GM12891 (cell line): ENCODE data around the gene LGSN.

Experiments used
- POLR2A ChIP-seq: IDR thresholded peaks from 2 replicates; pipeline ENCODE4 v1.6.1; 2011; ENCODE audit warnings: low read depth, low read length, control low read depth
- POLR2AphosphoS5 ChIP-seq: IDR thresholded peaks from 2 replicates; pipeline ENCODE4 v1.6.1; 2011; ENCODE audit warnings: low read depth, low read length, control low read depth
- POU2F2 ChIP-seq: IDR thresholded peaks from 2 replicates; pipeline ENCODE4 v1.6.1; 2011; ENCODE audit warnings: low read depth, mild to moderate bottlenecking, control low read depth, low read length, moderate library complexity
- SPI1 ChIP-seq: IDR thresholded peaks from 2 replicates; pipeline ENCODE4 v1.6.1; 2011; ENCODE audit warnings: low read depth, low read length, control low read depth
- TAF1 ChIP-seq: IDR thresholded peaks from 2 replicates; pipeline ENCODE4 v1.6.1; 2011; ENCODE audit warnings: low read depth, low read length, control low read depth

- TF ChIP-seq SPI1 (no peak), POLR2AphosphoS5 (no peak), POLR2A (no peak), TAF1 (no peak), POU2F2 (no peak)
Observed at GRCh38 chr6:63313111-63313510, 6.7 kb downstream of the LGSN start.
